ENCODE data around the gene PRSS36.
"Not testable (repeated sequence)": the region's sequence is repeated elsewhere in the genome, so short reads cannot be mapped to it uniquely, and the experiment has no call there.

PRSS36 gene

GRCh38 chr16:31149894-31150890 is at the start of gene PRSS36:
Gene PRSS36, minus strand, starts transcription at chr16:31150066. Its CDS starts 31 bp downstream, at chr16:31150035.
- no peak for DNase-seq (ENCODE audit: low read depth)

- no peak for DNase-seq (ENCODE audit: low read depth)
Observed at GRCh38 chr16:31199430-31200041, 49.7 kb upstream of the PRSS36 start.

GRCh38 chr16:31198207-31198882 is 48.5 kb upstream of the PRSS36 start:
- DNase-seq (ENCODE audit: low read depth), result no peak

- DNase-seq (ENCODE audit: low read depth), result no peak
Observed at GRCh38 chr16:31196324-31197088, 46.6 kb upstream of the PRSS36 start.

- not testable (repeated sequence) for DNase-seq (ENCODE audit: low read depth)
Observed at GRCh38 chr16:31195861-31196260, 46.0 kb upstream of the PRSS36 start.

- no peak for DNase-seq (ENCODE audit: low read depth)
Observed at GRCh38 chr16:31194898-31195297, 45.0 kb upstream of the PRSS36 start.

- DNase-seq (ENCODE audit: low read depth), result no peak
Observed at GRCh38 chr16:31193874-31194273, 44.0 kb upstream of the PRSS36 start.

GRCh38 chr16:31192856-31193642 is 43.2 kb upstream of the PRSS36 start:
- no peak for DNase-seq (ENCODE audit: low read depth)

- DNase-seq (ENCODE audit: low read depth), result no peak
Observed at GRCh38 chr16:31191697-31192428, 42.0 kb upstream of the PRSS36 start.

- DNase-seq (ENCODE audit: low read depth), result no peak
Observed at GRCh38 chr16:31190818-31191444, 41.1 kb upstream of the PRSS36 start.

- DNase-seq (ENCODE audit: low read depth), result no peak
Observed at GRCh38 chr16:31190061-31190460, 40.2 kb upstream of the PRSS36 start.

GRCh38 chr16:31189412-31189778 is 39.5 kb upstream of the PRSS36 start:
- DNase-seq (ENCODE audit: low read depth), result no peak

GRCh38 chr16:31188450-31189411 is 38.9 kb upstream of the PRSS36 start:
- no peak for DNase-seq (ENCODE audit: low read depth)

- no peak for DNase-seq (ENCODE audit: low read depth)
Observed at GRCh38 chr16:31187808-31188189, 37.9 kb upstream of the PRSS36 start.

- DNase-seq (ENCODE audit: low read depth), result no peak
Observed at GRCh38 chr16:31186930-31187807, 37.3 kb upstream of the PRSS36 start.

GRCh38 chr16:31186176-31186575 is 36.3 kb upstream of the PRSS36 start:
- DNase-seq (ENCODE audit: low read depth), result no peak

- no peak for DNase-seq (ENCODE audit: low read depth)
Observed at GRCh38 chr16:31185339-31185738, 35.5 kb upstream of the PRSS36 start.

GRCh38 chr16:31184888-31185287 is 35.0 kb upstream of the PRSS36 start:
- DNase-seq (ENCODE audit: low read depth), result no peak
